HG03558 (cell line): ENCODE measurements around the gene ACP7.

Source experiments
- ATAC-seq: cut with Tn5 transposase; IDR thresholded peaks from one replicate; pipeline ENCODE4 v1.9.1; 2021; ENCODE audit warnings: moderate number of reproducible peaks; ENCODE audit not compliant: unreplicated experiment; ENCODE audit errors: extremely low read depth

Gene ACP7

GRCh38 chr19:39145180-39145953, 61.2 kb downstream of the ACP7 start:
- no peak for ATAC-seq

GRCh38 chr19:39146091-39146490, 61.9 kb downstream of the ACP7 start:
- ATAC-seq = no peak

GRCh38 chr19:39146686-39147450, 62.7 kb downstream of the ACP7 start:
- ATAC-seq = no peak

- ATAC-seq = no peak
Measured at GRCh38 chr19:39147480-39147879, 63.3 kb downstream of the ACP7 start.

GRCh38 chr19:39148939-39149529, 64.9 kb downstream of the ACP7 start:
- no peak for ATAC-seq

- no peak for ATAC-seq
Measured at GRCh38 chr19:39150235-39150634, 66.1 kb downstream of the ACP7 start.

GRCh38 chr19:39150807-39151600, 66.8 kb downstream of the ACP7 start:
- ATAC-seq = no peak

GRCh38 chr19:39152066-39152465, 67.9 kb downstream of the ACP7 start:
- ATAC-seq = no peak

- no peak for ATAC-seq
Measured at GRCh38 chr19:39154100-39154628, 70.0 kb downstream of the ACP7 start.

GRCh38 chr19:39154629-39155100, 70.5 kb downstream of the ACP7 start:
- ATAC-seq = no peak

- ATAC-seq = no peak
Measured at GRCh38 chr19:39155114-39155700, 71.0 kb downstream of the ACP7 start.

GRCh38 chr19:39155741-39156140, 71.6 kb downstream of the ACP7 start:
- no peak for ATAC-seq

GRCh38 chr19:39156326-39157230, 72.4 kb downstream of the ACP7 start:
- ATAC-seq = no peak

- ATAC-seq = no peak
Measured at GRCh38 chr19:39157275-39157996, 73.3 kb downstream of the ACP7 start.

- no peak for ATAC-seq
Measured at GRCh38 chr19:39157997-39158389, 73.8 kb downstream of the ACP7 start.

- no peak for ATAC-seq
Measured at GRCh38 chr19:39158646-39159260, 74.6 kb downstream of the ACP7 start.

- ATAC-seq = no peak
Measured at GRCh38 chr19:39160523-39160861, 76.3 kb downstream of the ACP7 start.
